ENCODE measurements around the gene PRR33. TPM values are rescaled to one million over a fixed set of nuclear protein-coding genes. Genes with fewer than 3 reads are reported as not detected.

Gene PRR33
- total RNA-seq, 1 experiment from 2014 or later, result not detected

DNA sequence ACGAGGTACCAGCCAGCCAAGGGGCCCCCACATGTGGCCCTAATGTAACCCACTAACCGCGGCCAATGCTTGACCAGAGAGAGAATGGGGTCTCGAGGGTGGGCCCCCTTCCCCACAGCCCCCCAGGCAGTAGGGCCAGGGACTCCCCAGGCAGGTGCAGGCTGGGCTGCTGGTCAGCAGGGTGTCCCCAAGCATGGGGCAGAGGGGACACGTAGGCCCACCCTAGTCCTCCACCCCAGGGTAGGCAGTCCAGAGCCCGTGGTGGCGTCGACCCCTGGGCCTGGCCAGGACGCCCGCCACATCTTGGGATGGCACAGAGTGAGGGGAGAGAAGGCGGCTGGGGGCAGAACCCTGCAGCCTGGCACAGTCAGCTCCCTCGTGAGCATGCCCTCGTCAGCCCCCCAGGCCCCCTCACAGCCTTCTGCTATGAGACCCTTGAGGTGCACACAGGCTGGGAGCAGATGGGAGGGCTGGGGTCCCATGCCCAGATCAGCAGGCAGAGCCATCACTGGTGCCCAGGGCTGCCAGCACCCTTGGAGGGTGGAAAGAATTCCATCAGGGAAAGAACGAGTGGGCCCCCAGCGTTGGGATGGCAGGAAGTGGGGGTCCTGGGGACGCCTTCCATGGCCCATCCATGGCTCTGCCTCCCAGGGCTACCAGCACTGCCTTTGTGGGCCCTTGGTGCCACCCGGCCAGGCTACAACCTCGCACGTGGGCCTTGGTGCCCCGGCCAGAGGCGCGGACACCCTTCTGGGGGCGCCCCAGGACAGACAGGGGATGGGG lies 33.9 kb upstream of the PRR33 start:
- H3K4me1 ChIP-seq (ENCODE audit: control insufficient read depth, insufficient read depth, low read length), result peaks cover 26% of the 10 kb centered on the region
- no peak for TF ChIP-seq SIN3A (IDR thresholded peaks at IDR 0.05; ENCODE audit: borderline replicate concordance, insufficient read depth, low read depth, low read length)
- TF ChIP-seq TCF7L2 (IDR thresholded peaks at IDR 0.05; ENCODE audit: low read depth, low read length), result no peak
- TF ChIP-seq, protein P1, sequence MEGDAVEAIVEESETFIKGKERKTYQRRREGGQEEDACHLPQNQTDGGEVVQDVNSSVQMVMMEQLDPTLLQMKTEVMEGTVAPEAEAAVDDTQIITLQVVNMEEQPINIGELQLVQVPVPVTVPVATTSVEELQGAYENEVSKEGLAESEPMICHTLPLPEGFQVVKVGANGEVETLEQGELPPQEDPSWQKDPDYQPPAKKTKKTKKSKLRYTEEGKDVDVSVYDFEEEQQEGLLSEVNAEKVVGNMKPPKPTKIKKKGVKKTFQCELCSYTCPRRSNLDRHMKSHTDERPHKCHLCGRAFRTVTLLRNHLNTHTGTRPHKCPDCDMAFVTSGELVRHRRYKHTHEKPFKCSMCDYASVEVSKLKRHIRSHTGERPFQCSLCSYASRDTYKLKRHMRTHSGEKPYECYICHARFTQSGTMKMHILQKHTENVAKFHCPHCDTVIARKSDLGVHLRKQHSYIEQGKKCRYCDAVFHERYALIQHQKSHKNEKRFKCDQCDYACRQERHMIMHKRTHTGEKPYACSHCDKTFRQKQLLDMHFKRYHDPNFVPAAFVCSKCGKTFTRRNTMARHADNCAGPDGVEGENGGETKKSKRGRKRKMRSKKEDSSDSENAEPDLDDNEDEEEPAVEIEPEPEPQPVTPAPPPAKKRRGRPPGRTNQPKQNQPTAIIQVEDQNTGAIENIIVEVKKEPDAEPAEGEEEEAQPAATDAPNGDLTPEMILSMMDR (IDR thresholded peaks at IDR 0.05), result no peak
- no peak overlapping the region for H3K27ac ChIP-seq (ENCODE audit: low read length)
- DNase-seq (ENCODE audit: low read depth, low spot score), result no peak
- no peaks in the 10 kb centered on the region for H3K9me3 ChIP-seq (ENCODE audit: control insufficient read depth, insufficient read depth, low read depth, low read length)
- ChIA-PET CTCF (no interaction called here), POLR2A (no interaction called here)
- no TSS peak for BruUV-seq (replicated peaks)
- H3K4me3 ChIP-seq (ENCODE audit: low read depth in 2 of 2, low read length in 2 of 2), result no peak overlapping the region
- no peaks in the 10 kb centered on the region for H3K27me3 ChIP-seq (ENCODE audit: control insufficient read depth, insufficient read depth, low read length)
- no peaks in the 10 kb centered on the region for H3K36me3 ChIP-seq (ENCODE audit: control insufficient read depth, insufficient read depth, low read length)
- no peak for ATAC-seq
- intact Hi-C loops (cut with micrococcal nuclease; ENCODE audit: unreplicated experiment) (no loop called here), in situ Hi-C loops (cut with HindIII; ENCODE audit: low pct_unique_long_range_greater_than_20kb, low sequenced_read_pairs) (no loop called here)

- CTCF ChIA-PET, result no interaction called here
- POLR2A ChIA-PET, result no interaction called here
- no peaks in the 10 kb centered on the region for H3K36me3 ChIP-seq (ENCODE audit: control insufficient read depth, insufficient read depth, low read length)
- intact Hi-C loops (cut with micrococcal nuclease; ENCODE audit: unreplicated experiment), result no loop called here
- H3K27me3 ChIP-seq (ENCODE audit: control insufficient read depth, insufficient read depth, low read length), result no peaks in the 10 kb centered on the region
- H3K27ac ChIP-seq (ENCODE audit: low read length), result no peak overlapping the region
- H3K9me3 ChIP-seq (ENCODE audit: control insufficient read depth, insufficient read depth, low read depth, low read length), result no peaks in the 10 kb centered on the region
- DNase-seq (ENCODE audit: low read depth, low spot score) (no peak), ATAC-seq (no peak)
- in situ Hi-C loops (cut with HindIII; ENCODE audit: low pct_unique_long_range_greater_than_20kb, low sequenced_read_pairs), result no loop called here
- BruUV-seq (replicated peaks), result no TSS peak
- TF ChIP-seq SIN3A (IDR thresholded peaks at IDR 0.05; ENCODE audit: borderline replicate concordance, insufficient read depth, low read depth, low read length) (no peak), POLR2AphosphoS5 (IDR thresholded peaks at IDR 0.05; ENCODE audit: low read depth, low read length) (no peak)
- H3K4me3 ChIP-seq (ENCODE audit: low read depth in 2 of 2, low read length in 2 of 2), result no peak overlapping the region
- H3K4me1 ChIP-seq (ENCODE audit: control insufficient read depth, insufficient read depth, low read length), result peaks cover 26% of the 10 kb centered on the region
Observed at GRCh38 chr11:1924646-1925372, 33.1 kb upstream of the PRR33 start.

- TF ChIP-seq TCF7L2 (IDR thresholded peaks at IDR 0.05; ENCODE audit: low read depth, low read length) (no peak), SIN3A (IDR thresholded peaks at IDR 0.05; ENCODE audit: borderline replicate concordance, insufficient read depth, low read depth, low read length) (no peak), POLR2AphosphoS5 (IDR thresholded peaks at IDR 0.05; ENCODE audit: low read depth, low read length) (no peak)
- TF ChIP-seq, protein P1 (IDR thresholded peaks at IDR 0.05), result no peak
- TF ChIP-seq, protein P2, sequence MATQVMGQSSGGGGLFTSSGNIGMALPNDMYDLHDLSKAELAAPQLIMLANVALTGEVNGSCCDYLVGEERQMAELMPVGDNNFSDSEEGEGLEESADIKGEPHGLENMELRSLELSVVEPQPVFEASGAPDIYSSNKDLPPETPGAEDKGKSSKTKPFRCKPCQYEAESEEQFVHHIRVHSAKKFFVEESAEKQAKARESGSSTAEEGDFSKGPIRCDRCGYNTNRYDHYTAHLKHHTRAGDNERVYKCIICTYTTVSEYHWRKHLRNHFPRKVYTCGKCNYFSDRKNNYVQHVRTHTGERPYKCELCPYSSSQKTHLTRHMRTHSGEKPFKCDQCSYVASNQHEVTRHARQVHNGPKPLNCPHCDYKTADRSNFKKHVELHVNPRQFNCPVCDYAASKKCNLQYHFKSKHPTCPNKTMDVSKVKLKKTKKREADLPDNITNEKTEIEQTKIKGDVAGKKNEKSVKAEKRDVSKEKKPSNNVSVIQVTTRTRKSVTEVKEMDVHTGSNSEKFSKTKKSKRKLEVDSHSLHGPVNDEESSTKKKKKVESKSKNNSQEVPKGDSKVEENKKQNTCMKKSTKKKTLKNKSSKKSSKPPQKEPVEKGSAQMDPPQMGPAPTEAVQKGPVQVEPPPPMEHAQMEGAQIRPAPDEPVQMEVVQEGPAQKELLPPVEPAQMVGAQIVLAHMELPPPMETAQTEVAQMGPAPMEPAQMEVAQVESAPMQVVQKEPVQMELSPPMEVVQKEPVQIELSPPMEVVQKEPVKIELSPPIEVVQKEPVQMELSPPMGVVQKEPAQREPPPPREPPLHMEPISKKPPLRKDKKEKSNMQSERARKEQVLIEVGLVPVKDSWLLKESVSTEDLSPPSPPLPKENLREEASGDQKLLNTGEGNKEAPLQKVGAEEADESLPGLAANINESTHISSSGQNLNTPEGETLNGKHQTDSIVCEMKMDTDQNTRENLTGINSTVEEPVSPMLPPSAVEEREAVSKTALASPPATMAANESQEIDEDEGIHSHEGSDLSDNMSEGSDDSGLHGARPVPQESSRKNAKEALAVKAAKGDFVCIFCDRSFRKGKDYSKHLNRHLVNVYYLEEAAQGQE (IDR thresholded peaks at IDR 0.05; ENCODE audit: insufficient read depth in 1 of 2, low read depth in 2 of 2, low read length in 1 of 2), result no peak
- no TSS peak for BruUV-seq (replicated peaks)
- no peaks in the 10 kb centered on the region for H3K36me3 ChIP-seq (ENCODE audit: control insufficient read depth, insufficient read depth, low read length)
- DNase-seq (ENCODE audit: low read depth, low spot score) (no peak), ATAC-seq (no peak)
- H3K27me3 ChIP-seq (ENCODE audit: control insufficient read depth, insufficient read depth, low read length), result no peaks in the 10 kb centered on the region
- no peak overlapping the region for H3K4me3 ChIP-seq (ENCODE audit: low read depth in 2 of 2, low read length in 2 of 2)
- in situ Hi-C loops (cut with HindIII; ENCODE audit: low pct_unique_long_range_greater_than_20kb, low sequenced_read_pairs) (no loop called here), intact Hi-C loops (cut with micrococcal nuclease; ENCODE audit: unreplicated experiment) (no loop called here)
- peaks cover 26% of the 10 kb centered on the region for H3K4me1 ChIP-seq (ENCODE audit: control insufficient read depth, insufficient read depth, low read length)
- no peaks in the 10 kb centered on the region for H3K9me3 ChIP-seq (ENCODE audit: control insufficient read depth, insufficient read depth, low read depth, low read length)
- ChIA-PET CTCF (no interaction called here), POLR2A (no interaction called here)
- H3K27ac ChIP-seq (ENCODE audit: low read length), result no peak overlapping the region
Observed at GRCh38 chr11:1924181-1924580, 32.5 kb upstream of the PRR33 start.

All from Panc1 (cell line).